ENCODE data around the gene MCC.

MCC gene

DNA sequence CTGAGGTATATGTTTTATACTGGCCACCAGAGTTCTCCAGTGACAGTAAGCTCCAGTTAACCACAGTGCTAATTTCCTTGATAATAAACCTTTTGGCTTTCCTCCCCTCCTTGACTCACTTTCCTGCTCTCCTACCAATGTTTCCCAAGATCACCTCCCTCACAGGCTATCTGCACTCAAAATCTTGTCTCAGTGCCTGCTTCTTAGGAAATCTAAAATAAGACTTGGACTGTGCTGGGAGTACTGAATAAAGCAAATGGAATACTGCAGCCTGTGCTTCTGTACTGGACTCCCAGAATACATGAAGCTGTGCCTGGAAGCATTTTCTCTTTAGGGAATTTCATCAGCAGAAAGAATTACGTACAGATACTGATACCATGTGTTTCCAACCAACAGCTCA, 513.4 kb downstream of the MCC start:
- no peaks in the 10 kb centered on the region for H3K9me3 ChIP-seq (ENCODE audit: control insufficient read depth, low read length)
- H3K27me3 ChIP-seq (replicated peaks; ENCODE audit: control insufficient read depth, insufficient read depth, low read length, poor library complexity, severe bottlenecking): no peaks in the 10 kb centered on the region
- H3K4me1 ChIP-seq (ENCODE audit: control insufficient read depth, insufficient read depth, low read length, poor library complexity, severe bottlenecking): peaks cover 13% of the 10 kb centered on the region
- DNase-seq: no peak
- H3K36me3 ChIP-seq (ENCODE audit: control insufficient read depth, insufficient read depth, low read length): no peaks in the 10 kb centered on the region
- no peak overlapping the region for H3K27ac ChIP-seq (ENCODE audit: insufficient read depth, low read length, poor library complexity, severe bottlenecking)
- no peak overlapping the region for H3K4me3 ChIP-seq (ENCODE audit: insufficient read depth, low read depth, low read length, poor library complexity, severe bottlenecking)

DNA sequence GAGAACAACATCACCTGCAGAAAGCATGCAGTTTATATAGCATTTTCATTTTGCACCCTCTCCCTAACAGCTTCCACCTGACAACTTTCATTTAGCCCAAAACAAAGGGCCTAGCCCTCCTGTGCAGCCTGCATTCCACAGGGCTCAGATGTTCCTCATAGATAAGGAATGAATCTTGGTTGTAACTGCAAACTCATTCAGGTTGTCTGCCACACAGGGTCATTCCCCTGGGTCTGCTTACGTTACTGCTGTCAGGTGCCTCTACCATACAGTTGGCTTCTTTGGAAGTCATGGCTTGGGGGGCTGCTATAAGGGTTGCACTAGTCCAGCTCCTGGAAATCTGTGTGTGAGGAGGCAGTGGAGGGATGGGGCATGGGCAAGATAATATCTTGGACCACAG, 514.3 kb downstream of the MCC start:
- Histone ChIP-seq H3K27ac (ENCODE audit: insufficient read depth, low read length, poor library complexity, severe bottlenecking) (no peak overlapping the region), H3K36me3 (ENCODE audit: control insufficient read depth, insufficient read depth, low read length) (no peaks in the 10 kb centered on the region), H3K27me3 (replicated peaks; ENCODE audit: control insufficient read depth, insufficient read depth, low read length, poor library complexity, severe bottlenecking) (no peaks in the 10 kb centered on the region), H3K4me1 (ENCODE audit: control insufficient read depth, insufficient read depth, low read length, poor library complexity, severe bottlenecking) (peaks cover 11% of the 10 kb centered on the region), H3K4me3 (ENCODE audit: insufficient read depth, low read depth, low read length, poor library complexity, severe bottlenecking) (no peak overlapping the region), H3K9me3 (ENCODE audit: control insufficient read depth, low read length) (no peaks in the 10 kb centered on the region)
- no peak for DNase-seq

DNA sequence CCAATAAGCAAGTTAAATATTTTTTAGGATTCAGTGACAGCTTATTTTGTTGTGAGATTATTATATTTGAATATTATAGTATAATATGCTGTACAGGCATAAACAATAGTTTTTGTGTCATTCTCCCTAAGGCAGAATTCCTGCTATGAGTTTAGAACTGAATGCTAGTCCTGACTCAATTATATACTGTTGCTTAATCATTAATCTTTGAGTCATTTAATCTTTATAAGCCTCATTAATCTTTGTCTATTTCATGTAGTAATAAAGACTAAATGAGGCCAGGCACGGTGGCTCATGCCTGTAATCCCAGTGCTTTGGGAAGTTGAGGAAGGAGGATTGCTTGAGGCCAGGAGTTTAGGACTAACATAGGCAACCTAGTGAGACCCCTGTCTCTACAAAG, 515.2 kb downstream of the MCC start:
- no peak for DNase-seq
- H3K27me3 ChIP-seq (replicated peaks; ENCODE audit: control insufficient read depth, insufficient read depth, low read length, poor library complexity, severe bottlenecking): no peaks in the 10 kb centered on the region

More for the DNA sequence above, 515.2 kb downstream of the MCC start:
- Histone ChIP-seq H3K4me3 (ENCODE audit: insufficient read depth, low read depth, low read length, poor library complexity, severe bottlenecking) (no peak overlapping the region), H3K4me1 (ENCODE audit: control insufficient read depth, insufficient read depth, low read length, poor library complexity, severe bottlenecking) (peaks cover 5% of the 10 kb centered on the region), H3K36me3 (ENCODE audit: control insufficient read depth, insufficient read depth, low read length) (no peaks in the 10 kb centered on the region), H3K9me3 (ENCODE audit: control insufficient read depth, low read length) (no peaks in the 10 kb centered on the region), H3K27ac (ENCODE audit: insufficient read depth, low read length, poor library complexity, severe bottlenecking) (no peak overlapping the region)
